IPS DF 6.9 (cell line): Measurements from ENCODE around the gene SVIP.

ENCODE experiments used
- DNase-seq: peaks from one replicate; pipeline ENCODE4 v3.0.0-alpha.2; 2013; ENCODE audit warnings: low read depth, low spot score
- H3K27ac ChIP-seq: one replicate; pipeline ENCODE4 v1.5.1; 2013; ENCODE audit warnings: low read length, control low read depth
- H3K27me3 ChIP-seq: 2 replicates; pipeline ENCODE4 v1.6.1; 2013; ENCODE audit warnings: mild to moderate bottlenecking, low read length; ENCODE audit not compliant: control insufficient read depth, insufficient read depth
- H3K36me3 ChIP-seq: 2 replicates; pipeline ENCODE4 v1.6.1; 2013; ENCODE audit warnings: low read length; ENCODE audit not compliant: control insufficient read depth, insufficient read depth
- H3K4me1 ChIP-seq: 2 replicates; pipeline ENCODE4 v1.6.1; 2013; ENCODE audit warnings: low read length; ENCODE audit not compliant: control insufficient read depth, insufficient read depth
- H3K4me3 ChIP-seq: 2 replicates; pipeline ENCODE4 v1.5.1; 2013; ENCODE audit warnings: mild to moderate bottlenecking, low read length
- H3K9me3 ChIP-seq: 2 replicates; pipeline ENCODE4 v1.6.1; 2013; ENCODE audit warnings: low read length, inconsistent platforms; ENCODE audit not compliant: control insufficient read depth, insufficient read depth
- WGBS: extraction: QIAGEN DNeasy Blood & Tissue Kit; methylation state at CpG from one replicate; pipeline ENCODE4 v1.1.7; 2013; ENCODE audit warnings: mixed read lengths, missing lambda C conversion rate; ENCODE audit not compliant: insufficient read length, insufficient coverage; 5-methylcytosine and 5-hydroxymethylcytosine counted together

The SVIP gene

GRCh38 chr11:22769081-22769480, 60.5 kb downstream of the SVIP start:
- DNase-seq, result no peak
- H3K36me3 ChIP-seq, result no peaks in the 10 kb centered on the region
- no CpG with 5 or more reads among the region's 1 CpG for WGBS
- H3K9me3 ChIP-seq, result no peaks in the 10 kb centered on the region
- no peak overlapping the region for H3K27ac ChIP-seq
- H3K27me3 ChIP-seq, result no peaks in the 10 kb centered on the region
- no peak overlapping the region for H3K4me3 ChIP-seq
- H3K4me1 ChIP-seq, result no peaks in the 10 kb centered on the region
